Dendritic cell treated with granulocyte-macrophage colony-stimulating factor and Interleukin-4, amounts not matched to agents 40 ng/mL and 50 ng/mL, for 4 days (primary cell): Measurements from ENCODE around the gene EPHA3.
"Not testable (repeated sequence)": the region's sequence is repeated elsewhere in the genome, so short reads cannot be mapped to it uniquely, and the experiment has no call there.

ENCODE experiments used
- H3K27ac Mint-ChIP-seq: one replicate; pipeline ENCODE4 v1.8.0; 2022; ENCODE audit warnings: mild to moderate bottlenecking, mixed read lengths
- H3K27me3 Mint-ChIP-seq: one replicate; pipeline ENCODE4 v1.8.0; 2022; ENCODE audit warnings: mild to moderate bottlenecking, mixed read lengths
- H3K36me3 Mint-ChIP-seq: one replicate; pipeline ENCODE4 v1.8.0; 2022; ENCODE audit warnings: low read depth, mixed read lengths
- H3K4me1 Mint-ChIP-seq: one replicate; pipeline ENCODE4 v1.8.0; 2022; ENCODE audit warnings: low read depth, mixed read lengths
- H3K4me3 Mint-ChIP-seq: one replicate; pipeline ENCODE4 v1.8.0; 2022; ENCODE audit warnings: mild to moderate bottlenecking, moderate library complexity, mixed read lengths
- H3K9me3 Mint-ChIP-seq: one replicate; pipeline ENCODE4 v1.8.0; 2022; ENCODE audit warnings: mixed read lengths
- intact Hi-C: fragments of 100-400 bp; cut with micrococcal nuclease; formaldehyde crosslinking; loops from one replicate; pipeline ENCODE4 v1.15.0; 2022

The EPHA3 gene

GRCh38 chr3:89300981-89301380, 193.6 kb downstream of the EPHA3 start:
- Mint-ChIP-seq H3K4me1 (no peaks in the 10 kb centered on the region), H3K36me3 (no peaks in the 10 kb centered on the region), H3K4me3 (no peak overlapping the region), H3K27me3 (no peaks in the 10 kb centered on the region), H3K9me3 (no peaks in the 10 kb centered on the region), H3K27ac (no peak overlapping the region)
- intact Hi-C loops, result no loop called here

GRCh38 chr3:89303701-89304100, 196.3 kb downstream of the EPHA3 start:
- H3K27me3 Mint-ChIP-seq, result no peaks in the 10 kb centered on the region
- intact Hi-C loops, result no loop called here
- H3K36me3 Mint-ChIP-seq, result no peaks in the 10 kb centered on the region
- no peaks in the 10 kb centered on the region for H3K9me3 Mint-ChIP-seq
- H3K27ac Mint-ChIP-seq, result no peak overlapping the region
- H3K4me1 Mint-ChIP-seq, result no peaks in the 10 kb centered on the region
- H3K4me3 Mint-ChIP-seq, result no peak overlapping the region

- Mint-ChIP-seq H3K27me3 (no peaks in the 10 kb centered on the region), H3K4me1 (no peaks in the 10 kb centered on the region), H3K4me3 (no peak overlapping the region), H3K9me3 (no peaks in the 10 kb centered on the region), H3K27ac (no peak overlapping the region), H3K36me3 (no peaks in the 10 kb centered on the region)
- intact Hi-C loops, result no loop called here
These were observed 199.1 kb downstream of the EPHA3 start for GRCh38 chr3:89306540-89306939.

GRCh38 chr3:89311581-89311980, 204.2 kb downstream of the EPHA3 start:
- Mint-ChIP-seq H3K27me3 (no peaks in the 10 kb centered on the region), H3K4me3 (no peak overlapping the region), H3K4me1 (no peaks in the 10 kb centered on the region), H3K9me3 (no peaks in the 10 kb centered on the region), H3K27ac (no peak overlapping the region), H3K36me3 (no peaks in the 10 kb centered on the region)
- intact Hi-C loops, result no loop called here

- intact Hi-C loops, result no loop called here
- H3K36me3 Mint-ChIP-seq, result no peaks in the 10 kb centered on the region
- H3K4me1 Mint-ChIP-seq, result no peaks in the 10 kb centered on the region
- no peaks in the 10 kb centered on the region for H3K27me3 Mint-ChIP-seq
- H3K27ac Mint-ChIP-seq, result no peak overlapping the region
- no peak overlapping the region for H3K4me3 Mint-ChIP-seq
- H3K9me3 Mint-ChIP-seq, result no peaks in the 10 kb centered on the region
These were observed 204.7 kb downstream of the EPHA3 start for GRCh38 chr3:89312141-89312540.

GRCh38 chr3:89314454-89315098, 207.2 kb downstream of the EPHA3 start:
- Mint-ChIP-seq H3K4me3 (no peak overlapping the region), H3K36me3 (no peaks in the 10 kb centered on the region), H3K9me3 (no peaks in the 10 kb centered on the region), H3K4me1 (no peaks in the 10 kb centered on the region), H3K27me3 (no peaks in the 10 kb centered on the region), H3K27ac (no peak overlapping the region)
- intact Hi-C loops, result no loop called here

- no peaks in the 10 kb centered on the region for H3K4me1 Mint-ChIP-seq
- H3K9me3 Mint-ChIP-seq, result no peaks in the 10 kb centered on the region
- no peak overlapping the region for H3K4me3 Mint-ChIP-seq
- H3K27ac Mint-ChIP-seq, result no peak overlapping the region
- no peaks in the 10 kb centered on the region for H3K27me3 Mint-ChIP-seq
- intact Hi-C loops, result no loop called here
- no peaks in the 10 kb centered on the region for H3K36me3 Mint-ChIP-seq
These were observed 208.5 kb downstream of the EPHA3 start for GRCh38 chr3:89315750-89316470.

- no peak overlapping the region for H3K4me3 Mint-ChIP-seq
- H3K27me3 Mint-ChIP-seq, result no peaks in the 10 kb centered on the region
- no peaks in the 10 kb centered on the region for H3K36me3 Mint-ChIP-seq
- H3K27ac Mint-ChIP-seq, result no peak overlapping the region
- no peaks in the 10 kb centered on the region for H3K4me1 Mint-ChIP-seq
- no peaks in the 10 kb centered on the region for H3K9me3 Mint-ChIP-seq
- intact Hi-C loops, result no loop called here
These were observed 212.8 kb downstream of the EPHA3 start for GRCh38 chr3:89320186-89320585.

- Mint-ChIP-seq H3K9me3 (no peaks in the 10 kb centered on the region), H3K4me3 (no peak overlapping the region), H3K4me1 (no peaks in the 10 kb centered on the region), H3K36me3 (no peaks in the 10 kb centered on the region), H3K27me3 (no peaks in the 10 kb centered on the region), H3K27ac (no peak overlapping the region)
- intact Hi-C loops, result no loop called here
These were observed 219.6 kb downstream of the EPHA3 start for GRCh38 chr3:89326997-89327396.

GRCh38 chr3:89332386-89332785, 225.0 kb downstream of the EPHA3 start:
- intact Hi-C loops, result no loop called here

GRCh38 chr3:89332793-89333192, 225.4 kb downstream of the EPHA3 start:
- no peaks in the 10 kb centered on the region for H3K27me3 Mint-ChIP-seq
- H3K4me3 Mint-ChIP-seq, result no peak overlapping the region
- H3K9me3 Mint-ChIP-seq, result no peaks in the 10 kb centered on the region
- no peak overlapping the region for H3K27ac Mint-ChIP-seq
- intact Hi-C loops, result no loop called here
- no peaks in the 10 kb centered on the region for H3K36me3 Mint-ChIP-seq
- no peaks in the 10 kb centered on the region for H3K4me1 Mint-ChIP-seq

More at GRCh38 chr3:89332386-89332785, 225.0 kb downstream of the EPHA3 start:
- Mint-ChIP-seq H3K36me3 (no peaks in the 10 kb centered on the region), H3K4me3 (no peak overlapping the region), H3K27me3 (no peaks in the 10 kb centered on the region), H3K9me3 (no peaks in the 10 kb centered on the region), H3K4me1 (no peaks in the 10 kb centered on the region), H3K27ac (no peak overlapping the region)

- no peak overlapping the region for H3K27ac Mint-ChIP-seq
- intact Hi-C loops, result no loop called here
- no peak overlapping the region for H3K4me3 Mint-ChIP-seq
- H3K9me3 Mint-ChIP-seq, result no peaks in the 10 kb centered on the region
- H3K27me3 Mint-ChIP-seq, result no peaks in the 10 kb centered on the region
- H3K36me3 Mint-ChIP-seq, result no peaks in the 10 kb centered on the region
- H3K4me1 Mint-ChIP-seq, result no peaks in the 10 kb centered on the region
These were observed 228.3 kb downstream of the EPHA3 start for GRCh38 chr3:89335693-89336092.

GRCh38 chr3:89340408-89340807, 233.0 kb downstream of the EPHA3 start:
- H3K36me3 Mint-ChIP-seq, result no peaks in the 10 kb centered on the region
- no peak overlapping the region for H3K4me3 Mint-ChIP-seq
- H3K27ac Mint-ChIP-seq, result no peak overlapping the region
- no peaks in the 10 kb centered on the region for H3K27me3 Mint-ChIP-seq
- intact Hi-C loops, result no loop called here
- H3K9me3 Mint-ChIP-seq, result no peaks in the 10 kb centered on the region
- no peaks in the 10 kb centered on the region for H3K4me1 Mint-ChIP-seq

GRCh38 chr3:89344076-89344475, 236.7 kb downstream of the EPHA3 start:
- Mint-ChIP-seq H3K36me3 (no peaks in the 10 kb centered on the region), H3K27me3 (no peaks in the 10 kb centered on the region), H3K4me3 (no peak overlapping the region), H3K4me1 (no peaks in the 10 kb centered on the region), H3K9me3 (no peaks in the 10 kb centered on the region), H3K27ac (no peak overlapping the region)
- intact Hi-C loops, result no loop called here

- H3K4me3 Mint-ChIP-seq, H3K9me3 Mint-ChIP-seq, H3K36me3 Mint-ChIP-seq, H3K27ac Mint-ChIP-seq, H3K27me3 Mint-ChIP-seq, H3K4me1 Mint-ChIP-seq, intact Hi-C loops: not testable (repeated sequence)
These were observed 243.5 kb downstream of the EPHA3 start for GRCh38 chr3:89350935-89351334.
